Measurements from ENCODE around the gene CERKL.

DNA sequence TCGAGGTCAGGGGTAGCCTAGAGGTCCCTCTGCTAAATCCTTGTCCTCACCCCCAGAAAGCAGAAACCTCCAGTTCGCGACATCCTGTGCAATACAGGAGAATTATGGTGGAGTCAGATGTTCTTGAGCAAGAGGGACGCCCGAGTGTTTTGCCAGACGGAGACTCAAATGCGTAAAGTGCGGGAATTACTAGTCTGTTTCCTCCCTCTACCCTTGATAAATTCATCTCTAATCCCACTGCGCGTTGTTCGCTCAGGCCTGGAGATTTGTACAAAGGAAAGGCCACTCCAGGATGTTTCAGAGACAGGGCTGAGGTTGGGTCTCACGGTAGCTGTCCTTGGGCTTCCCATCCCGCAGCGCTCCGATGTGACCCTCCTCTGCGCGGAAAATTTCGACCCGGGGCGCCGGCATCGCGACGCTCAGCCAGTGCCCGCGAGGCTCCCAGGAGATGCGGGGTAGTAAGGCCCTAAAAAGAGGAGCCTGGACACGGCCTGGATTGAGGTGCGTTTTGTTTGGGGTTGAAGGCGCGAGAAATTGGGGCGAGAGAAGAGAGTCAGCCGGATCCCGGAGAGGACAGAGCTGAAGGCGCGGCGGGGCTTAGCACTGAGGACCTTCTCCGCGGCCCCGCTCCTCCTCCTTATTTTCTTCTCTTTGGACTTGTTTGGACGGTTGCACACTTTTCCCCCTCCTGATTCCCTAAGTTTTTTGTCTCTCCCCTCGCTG, 26.1 kb upstream of the CERKL start:
- TF ChIP-seq POLR2A (conservative IDR thresholded peaks at IDR 0.05) (no peak), GTF2F1 (IDR thresholded peaks at IDR 0.05; ENCODE audit: low read depth, low read length) (no peak), ZNF561 (CRISPR knock-in tag; conservative IDR thresholded peaks at IDR 0.05) (no peak), ADNP (tag; IDR thresholded peaks at IDR 0.05) (no peak), PCBP1 (IDR thresholded peaks at IDR 0.05; ENCODE audit: low read depth, low read length, poor library complexity, severe bottlenecking) (no peak), NR4A1 (CRISPR knock-in tag; IDR thresholded peaks at IDR 0.05) (no peak), NR4A1 (tag; IDR thresholded peaks at IDR 0.05) (no peak)
- TF ChIP-seq, protein P1, sequence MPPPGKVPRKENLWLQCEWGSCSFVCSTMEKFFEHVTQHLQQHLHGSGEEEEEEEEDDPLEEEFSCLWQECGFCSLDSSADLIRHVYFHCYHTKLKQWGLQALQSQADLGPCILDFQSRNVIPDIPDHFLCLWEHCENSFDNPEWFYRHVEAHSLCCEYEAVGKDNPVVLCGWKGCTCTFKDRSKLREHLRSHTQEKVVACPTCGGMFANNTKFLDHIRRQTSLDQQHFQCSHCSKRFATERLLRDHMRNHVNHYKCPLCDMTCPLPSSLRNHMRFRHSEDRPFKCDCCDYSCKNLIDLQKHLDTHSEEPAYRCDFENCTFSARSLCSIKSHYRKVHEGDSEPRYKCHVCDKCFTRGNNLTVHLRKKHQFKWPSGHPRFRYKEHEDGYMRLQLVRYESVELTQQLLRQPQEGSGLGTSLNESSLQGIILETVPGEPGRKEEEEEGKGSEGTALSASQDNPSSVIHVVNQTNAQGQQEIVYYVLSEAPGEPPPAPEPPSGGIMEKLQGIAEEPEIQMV (tag; conservative IDR thresholded peaks at IDR 0.05; ENCODE audit: low read depth) = no peak

Data from K562 (cell line).